HEK293 (cell line): ENCODE data around the gene SFT2D1.

Source experiments
- CTCF ChIA-PET: fragments of 350-600 bp; formaldehyde crosslinking; extraction: SDS; loops from one replicate; lab custom pipeline; 2021; ENCODE audit warnings: antibody characterized with exemption; lab: Yijun Ruan, JAX
- POLR2A ChIA-PET: fragments of 300-600 bp; formaldehyde crosslinking; extraction: SDS; loops from one replicate; lab custom pipeline; 2020; ENCODE audit warnings: antibody characterized with exemption, inconsistent platforms; lab: Yijun Ruan, JAX
- H3K27ac ChIP-seq: fragments of 200-500 bp; sonication (Bioruptor generic); 2 replicates; pipeline ENCODE4 v1.5.1; 2014; ENCODE audit warnings: low read depth, low read length, control low read depth, inconsistent platforms; ENCODE audit errors: extremely low read depth
- H3K36me3 ChIP-seq, 2 experiments: fragments of 200-500 bp in 1 of 2; sonication (Bioruptor generic) in 1 of 2; 1 replicate in 1 of 2; 2 replicates in 1 of 2; pipeline ENCODE4 v1.5.1; 2014 to 2017; ENCODE audit warnings: inconsistent platforms in 2 of 2, low read length in 2 of 2; ENCODE audit not compliant: control insufficient read depth in 2 of 2, insufficient read depth in 1 of 2
- H3K4me1 ChIP-seq: fragments of 200-500 bp; sonication (Bioruptor generic); 2 replicates; pipeline ENCODE4 v1.5.1; 2014; ENCODE audit warnings: mild to moderate bottlenecking, low read length, inconsistent platforms; ENCODE audit not compliant: control insufficient read depth, insufficient read depth
- H3K4me3 ChIP-seq: 2 replicates; pipeline ENCODE4 v1.5.1; 2011; ENCODE audit warnings: low read depth, mild to moderate bottlenecking, control low read depth, low read length, moderate library complexity
- H3K9me3 ChIP-seq: fragments of 200-500 bp; sonication (Bioruptor generic); 2 replicates; pipeline ENCODE4 v1.5.1; 2014; ENCODE audit warnings: low read depth, low read length, inconsistent platforms; ENCODE audit not compliant: control insufficient read depth, insufficient read depth
- EGR2 ChIP-seq: fragments of 450-650 bp; formaldehyde crosslinking; IDR thresholded peaks from 2 replicates; pipeline ENCODE4 v1.5.1; 2016; ENCODE audit warnings: low read depth, missing biosample characterization, missing genetic modification characterization
- INSM2 ChIP-seq: fragments of 450-650 bp; formaldehyde crosslinking; IDR thresholded peaks from 2 replicates; pipeline ENCODE4 v1.5.1; 2016; ENCODE audit warnings: missing biosample characterization, missing genetic modification characterization
- KLF7 ChIP-seq: fragments of 450-650 bp; formaldehyde crosslinking; IDR thresholded peaks from 2 replicates; pipeline ENCODE4 v1.5.1; 2016; ENCODE audit warnings: missing biosample characterization, missing genetic modification characterization, borderline replicate concordance
- MZF1 ChIP-seq: fragments of 450-650 bp; formaldehyde crosslinking; IDR thresholded peaks from 2 replicates; pipeline ENCODE4 v1.5.1; 2017; ENCODE audit warnings: missing biosample characterization, missing genetic modification characterization, borderline replicate concordance
- WT1 ChIP-seq: fragments of 450-650 bp; formaldehyde crosslinking; IDR thresholded peaks from 2 replicates; pipeline ENCODE4 v1.5.1; 2016; ENCODE audit warnings: missing biosample characterization, missing genetic modification characterization
- ZNF10 ChIP-seq: fragments of 450-650 bp; formaldehyde crosslinking; IDR thresholded peaks from 2 replicates; pipeline ENCODE4 v1.5.1; 2017; ENCODE audit warnings: missing biosample characterization, missing genetic modification characterization
- ZNF157 ChIP-seq: fragments of 450-650 bp; formaldehyde crosslinking; IDR thresholded peaks from 2 replicates; pipeline ENCODE4 v1.5.1; 2016; ENCODE audit warnings: missing biosample characterization, missing genetic modification characterization
- ZNF2 ChIP-seq: fragments of 450-650 bp; formaldehyde crosslinking; IDR thresholded peaks from 2 replicates; pipeline ENCODE4 v1.5.1; 2016; ENCODE audit warnings: missing biosample characterization, missing genetic modification characterization
- ZNF274 ChIP-seq, 2 experiments: fragments of 200-500 bp in 1 of 2; fragments of 450-650 bp in 1 of 2; sonication (Bioruptor generic) in 1 of 2; formaldehyde crosslinking in 1 of 2; IDR thresholded peaks; 2 replicates each; pipeline versions ENCODE4 v1.5.1 to v1.6.1; 2014 to 2016; ENCODE audit warnings: borderline replicate concordance in 1 of 2, inconsistent platforms in 1 of 2, low read length in 1 of 2, missing biosample characterization in 1 of 2, missing genetic modification characterization in 1 of 2
- ZNF416 ChIP-seq: fragments of 450-650 bp; formaldehyde crosslinking; IDR thresholded peaks from 2 replicates; pipeline ENCODE4 v1.5.1; 2016; ENCODE audit warnings: missing biosample characterization, missing genetic modification characterization
- ZNF600 ChIP-seq: fragments of 450-650 bp; formaldehyde crosslinking; IDR thresholded peaks from 2 replicates; pipeline ENCODE4 v1.5.1; 2016; ENCODE audit warnings: missing biosample characterization, missing genetic modification characterization
- ZSCAN16 ChIP-seq: fragments of 450-650 bp; formaldehyde crosslinking; IDR thresholded peaks from 2 replicates; pipeline ENCODE4 v1.5.1; 2016; ENCODE audit warnings: missing biosample characterization, missing genetic modification characterization
- ZSCAN30 ChIP-seq: fragments of 450-650 bp; IDR thresholded peaks from 2 replicates; pipeline ENCODE4 v1.5.1; 2018; ENCODE audit warnings: missing biosample characterization, mild to moderate bottlenecking, missing genetic modification characterization, moderate library complexity
- TF ChIP-seq, protein P1 (sequence below): fragments of 450-650 bp; formaldehyde crosslinking; IDR thresholded peaks from 2 replicates; pipeline ENCODE4 v1.5.1; 2017; ENCODE audit warnings: missing biosample characterization, missing genetic modification characterization

Gene SFT2D1

GRCh38 chr6:166297606-166298005 is 44.7 kb downstream of the SFT2D1 start (continued):
- no peak for TF ChIP-seq ZNF274 (IDR thresholded peaks at IDR 0.05; ENCODE audit: low read length)
- TF ChIP-seq ZNF274 (tag by site-specific recombination; IDR thresholded peaks at IDR 0.05; ENCODE audit: borderline replicate concordance) = no peak
- no peak for TF ChIP-seq WT1 (tag by site-specific recombination)
- no peak for TF ChIP-seq ZSCAN30 (tag by site-specific recombination)
- TF ChIP-seq ZNF2 (tag by site-specific recombination) = no peak

DNA sequence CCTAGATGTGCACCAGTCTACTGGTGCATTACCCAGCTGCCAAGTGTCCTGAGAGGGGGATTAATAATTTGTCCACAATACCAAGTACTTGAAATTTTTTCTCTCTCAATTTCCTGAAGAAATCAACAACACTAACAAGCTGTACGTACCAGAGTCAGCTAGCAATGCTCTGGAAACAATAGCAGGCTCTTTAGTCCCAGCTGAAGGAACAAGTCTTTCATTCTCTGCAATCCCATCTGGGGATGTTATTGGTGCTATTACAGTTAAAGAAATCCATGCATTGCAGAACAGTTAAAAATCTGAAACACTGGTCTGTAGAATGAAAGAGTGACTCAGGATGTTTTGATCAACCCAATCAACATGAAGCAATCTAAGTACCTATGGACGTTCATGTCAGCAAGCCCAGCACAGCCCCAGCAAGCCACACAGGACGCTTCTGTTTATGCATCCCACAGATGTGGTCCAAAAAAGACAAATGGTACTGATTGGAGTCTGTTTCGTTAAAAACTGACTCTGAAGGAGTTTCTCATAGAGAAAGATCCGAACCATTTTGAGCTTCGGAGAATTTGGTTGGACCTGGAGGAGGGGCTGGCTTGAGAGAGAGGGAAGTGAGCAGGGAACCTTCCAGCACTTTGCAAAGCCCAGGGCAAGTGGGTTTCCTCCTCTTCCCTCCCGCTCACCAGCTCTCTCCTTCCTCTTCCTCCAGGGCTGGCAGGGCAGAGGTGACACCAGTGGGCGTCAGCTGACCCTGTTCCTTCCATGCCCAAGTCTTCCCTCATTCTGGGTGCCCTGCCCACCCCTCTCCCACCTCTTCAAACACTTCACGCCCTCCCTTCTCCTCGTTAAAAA is 46.1 kb downstream of the SFT2D1 start:
- Histone ChIP-seq H3K9me3 (no peaks in the 10 kb centered on the region), H3K36me3 (no peaks in the 10 kb centered on the region), H3K4me1 (no peaks in the 10 kb centered on the region), H3K4me3 (no peak overlapping the region), H3K27ac (no peak overlapping the region)
- POLR2A ChIA-PET = no interaction called here
- TF ChIP-seq INSM2 (tag by site-specific recombination) (no peak), EGR2 (tag by site-specific recombination) (0 out of 2 replicates have a peak, but pooled peaks have one; percentile 40), ZSCAN16 (tag by site-specific recombination) (no peak), KLF7 (tag by site-specific recombination) (no peak)
- TF ChIP-seq, protein P1, sequence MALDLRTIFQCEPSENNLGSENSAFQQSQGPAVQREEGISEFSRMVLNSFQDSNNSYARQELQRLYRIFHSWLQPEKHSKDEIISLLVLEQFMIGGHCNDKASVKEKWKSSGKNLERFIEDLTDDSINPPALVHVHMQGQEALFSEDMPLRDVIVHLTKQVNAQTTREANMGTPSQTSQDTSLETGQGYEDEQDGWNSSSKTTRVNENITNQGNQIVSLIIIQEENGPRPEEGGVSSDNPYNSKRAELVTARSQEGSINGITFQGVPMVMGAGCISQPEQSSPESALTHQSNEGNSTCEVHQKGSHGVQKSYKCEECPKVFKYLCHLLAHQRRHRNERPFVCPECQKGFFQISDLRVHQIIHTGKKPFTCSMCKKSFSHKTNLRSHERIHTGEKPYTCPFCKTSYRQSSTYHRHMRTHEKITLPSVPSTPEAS = no peak
- CTCF ChIA-PET = interaction anchor here (0.9 to 1.9 kb wide), 4 partner anchors 15 to 655 kb away, joined by 3 to 12 read pairs (median 6); no protein-coding TSS in a partner anchor

DNA sequence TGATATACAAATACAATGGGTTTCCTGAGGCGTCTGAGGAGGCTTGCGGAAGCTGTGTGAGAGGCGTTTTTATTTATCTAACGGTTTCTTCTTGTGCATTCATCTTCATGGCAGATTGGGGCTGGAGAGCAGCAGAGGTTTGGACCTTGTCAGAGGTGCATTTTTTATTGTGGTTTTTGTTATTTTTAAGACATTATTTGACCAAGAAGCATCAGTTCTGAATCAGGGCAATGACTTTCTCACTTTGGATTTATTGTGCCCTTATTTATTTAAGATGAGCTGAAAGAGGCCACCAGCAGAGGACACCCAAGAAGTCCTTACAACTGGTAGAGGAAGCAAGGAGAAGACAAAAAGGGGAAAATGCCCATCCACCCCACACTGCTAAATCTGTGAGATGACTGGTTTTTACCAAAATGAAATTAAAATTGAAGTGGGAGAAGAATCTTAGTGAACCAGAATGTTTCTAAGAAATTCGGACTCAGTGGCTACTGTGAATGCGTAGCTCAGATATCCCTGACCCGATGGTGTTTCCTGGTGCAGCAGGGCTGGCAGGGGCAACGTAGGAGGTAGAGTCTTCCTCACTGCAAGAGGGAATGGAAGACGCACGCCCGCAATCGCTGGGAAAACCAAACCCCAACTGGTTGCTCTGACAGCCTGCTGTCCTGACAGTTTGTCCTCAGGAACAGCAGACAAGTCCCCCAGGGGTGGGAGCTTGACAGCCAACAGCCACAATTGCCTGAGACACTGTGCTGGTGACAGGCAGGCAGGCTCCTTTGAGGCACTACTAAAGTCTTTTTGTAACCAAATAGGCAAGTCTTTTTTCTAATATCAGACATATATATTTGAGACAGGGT is 48.4 kb downstream of the SFT2D1 start:
- no peaks in the 10 kb centered on the region for H3K36me3 ChIP-seq
- no peak overlapping the region for H3K27ac ChIP-seq
- H3K4me3 ChIP-seq = no peak overlapping the region
- TF ChIP-seq ZNF157 (tag by site-specific recombination) = no peak
- TF ChIP-seq MZF1 (tag by site-specific recombination) = no peak
- POLR2A ChIA-PET = no interaction called here
- CTCF ChIA-PET = interaction anchor here (0.6 to 2.9 kb wide), 6 partner anchors 18 to 1007 kb away, joined by 3 to 17 read pairs (median 6); no protein-coding TSS in a partner anchor
- no peaks in the 10 kb centered on the region for H3K9me3 ChIP-seq
- no peaks in the 10 kb centered on the region for H3K4me1 ChIP-seq

- TF ChIP-seq ZNF416 (tag by site-specific recombination) (no peak), ZNF600 (tag by site-specific recombination) (peak; percentile 75; the same call in 1 of the 2 replicates), ZNF10 (tag by site-specific recombination) (0 out of 2 replicates have a peak, but pooled peaks have one; percentile 46)
- TF ChIP-seq, all 188 proteins: peak for 2
- H3K36me3 ChIP-seq = no peaks in the 10 kb centered on the region
- H3K4me3 ChIP-seq = no peak overlapping the region
- no peak overlapping the region for H3K27ac ChIP-seq
- no peaks in the 10 kb centered on the region for H3K9me3 ChIP-seq
- ChIA-PET POLR2A (interaction anchor here (0.7 kb wide), 1 partner anchor 24 kb away, joined by 5 read pairs; no protein-coding TSS in a partner anchor), CTCF (interaction anchor here (0.6 to 1.3 kb wide), 3 partner anchors 8 to 67 kb away, joined by 3 to 4 read pairs (median 4); no protein-coding TSS in a partner anchor)
- H3K4me1 ChIP-seq = no peaks in the 10 kb centered on the region
These were observed 52.9 kb downstream of the SFT2D1 start for GRCh38 chr6:166289207-166290060.
